HCT116 (cell line): ENCODE results near the gene DIP2A. TPM values are rescaled to one million over a fixed set of nuclear protein-coding genes. Genes with fewer than 3 reads are reported as not detected.

Experiments
- ATAC-seq: fragments of 200-7000 bp; cut with Tn5 transposase; 2 replicates; pipeline ENCODE4 v1.9.1; 2020; ENCODE audit warnings: mild to moderate bottlenecking, moderate library complexity
- BruUV-seq: library from RNA; stranded (reverse); fragments of 400-500 nt; replicated peaks from 2 replicates; lab custom pipeline; 2021; lab: Mats Ljungman, UMichigan
- CTCF ChIA-PET: fragments of 300-600 bp; sonication (Branson Sonifier 250); formaldehyde crosslinking; loops from one replicate; lab custom pipeline; 2021; ENCODE audit warnings: antibody characterized with exemption; lab: Charles Lee
- POLR2A ChIA-PET: fragments of 300-600, 350-600 bp; sonication (Branson Sonifier 250); formaldehyde crosslinking; loops from one replicate; lab custom pipeline; 2021; ENCODE audit warnings: antibody characterized with exemption; lab: Charles Lee
- RAD21 ChIA-PET, 2 experiments: fragments of 300-600 bp; sonication (Branson Sonifier 250); formaldehyde crosslinking; loops; one replicate each; lab custom pipeline; 2023; ENCODE audit warnings: low total read pairs in 2 of 2; ENCODE audit not compliant: uncharacterized antibody in 2 of 2, unreplicated experiment in 2 of 2, low non-redundant PET in 1 of 2; lab: Charles Lee
- DNase-seq: peaks from one replicate; pipeline ENCODE4 v3.0.0-alpha.2; 2010; ENCODE audit warnings: low read depth, low spot score
- H2AFZ ChIP-seq: fragments of 200-600 bp; shearing (Covaris generic), sonication (generic); 2 replicates; pipeline ENCODE4 v1.6.1; 2017; ENCODE audit warnings: low read depth, mixed run types, mixed read lengths, antibody characterized with exemption, low read length; ENCODE audit not compliant: poor library complexity, severe bottlenecking
- H3K27ac ChIP-seq: 2 replicates; pipeline ENCODE4 v1.5.1; 2012; ENCODE audit warnings: low read depth, low read length
- H3K27me3 ChIP-seq: fragments of 200-600 bp; sonication (generic); 2 replicates; pipeline ENCODE4 v1.6.1; 2016; ENCODE audit warnings: mixed run types, low read length, mixed read lengths; ENCODE audit not compliant: insufficient read depth
- H3K36me3 ChIP-seq, 2 experiments: fragments of 200-500 bp in 1 of 2; fragments of 200-600 bp in 1 of 2; sonication (Bioruptor generic) in 1 of 2; sonication (generic) in 1 of 2; 2 replicates each; pipeline versions ENCODE4 v1.5.1 to v1.6.1; 2014 to 2016; ENCODE audit warnings: low read length in 2 of 2, inconsistent platforms in 1 of 2, mixed read lengths in 1 of 2, mixed run types in 1 of 2; ENCODE audit not compliant: insufficient read depth in 2 of 2, control insufficient read depth in 1 of 2
- H3K4me1 ChIP-seq, 2 experiments: fragments of 200-600 bp in 1 of 2; sonication (generic) in 1 of 2; 2 replicates each; pipeline versions ENCODE4 v1.5.1 to v1.6.1; 2012 to 2017; ENCODE audit warnings: low read length in 2 of 2, inconsistent platforms in 1 of 2, mild to moderate bottlenecking in 1 of 2, mixed read lengths in 1 of 2, mixed run types in 1 of 2, moderate library complexity in 1 of 2; ENCODE audit not compliant: insufficient read depth in 2 of 2, control insufficient read depth in 1 of 2
- H3K4me2 ChIP-seq: fragments of 200-600 bp; sonication (generic); 2 replicates; pipeline ENCODE4 v1.6.1; 2017; ENCODE audit warnings: mixed run types, low read length, mixed read lengths
- H3K4me3 ChIP-seq, 2 experiments: fragments of 200-600 bp in 1 of 2; sonication (generic) in 1 of 2; replicated peaks in 1 of 2; 2 replicates each; pipeline ENCODE4 v1.5.1; 2011 to 2016; ENCODE audit warnings: low read length in 2 of 2, control low read depth in 1 of 2, low read depth in 1 of 2, mild to moderate bottlenecking in 1 of 2, mixed read lengths in 1 of 2, mixed run types in 1 of 2
- H3K79me2 ChIP-seq: fragments of 200-600 bp; sonication (generic); 2 replicates; pipeline ENCODE4 v1.6.1; 2017; ENCODE audit warnings: mild to moderate bottlenecking, mixed run types, low read length, moderate library complexity, mixed read lengths; ENCODE audit not compliant: insufficient read depth
- H3K9ac ChIP-seq: fragments of 200-600 bp; sonication (generic); 2 replicates; pipeline ENCODE4 v1.6.1; 2016; ENCODE audit warnings: low read length, mixed read lengths
- H3K9me2 ChIP-seq: fragments of 200-600 bp; sonication (generic), shearing (Covaris generic); 2 replicates; pipeline ENCODE4 v1.6.1; 2017; ENCODE audit warnings: mixed run types, mild to moderate bottlenecking, moderate library complexity; ENCODE audit not compliant: insufficient read depth
- H3K9me3 ChIP-seq, 2 experiments: fragments of 200-500 bp in 1 of 2; fragments of 200-600 bp in 1 of 2; sonication (Bioruptor generic) in 1 of 2; sonication (generic) in 1 of 2; 2 replicates each; pipeline ENCODE4 v1.6.1; 2014 to 2017; ENCODE audit warnings: low read length in 2 of 2, mixed read lengths in 2 of 2, inconsistent platforms in 1 of 2, low read depth in 1 of 2, mild to moderate bottlenecking in 1 of 2, mixed run types in 1 of 2, moderate library complexity in 1 of 2; ENCODE audit not compliant: control insufficient read depth in 1 of 2, insufficient read depth in 1 of 2
- H4K20me1 ChIP-seq: fragments of 200-600 bp; sonication (generic), shearing (Covaris generic); 2 replicates; pipeline ENCODE4 v1.6.1; 2017; ENCODE audit warnings: mixed run types, mild to moderate bottlenecking, moderate library complexity; ENCODE audit not compliant: insufficient read depth
- CEBPB ChIP-seq: IDR thresholded peaks from 2 replicates; pipeline ENCODE4 v1.6.1; 2012; ENCODE audit warnings: low read depth
- CTCF ChIP-seq, 3 experiments: fragments of 200-600 bp in 1 of 3; sonication (generic) in 1 of 3; IDR thresholded peaks in 2 of 3; conservative IDR thresholded peaks in 1 of 3; 2 replicates each; pipeline ENCODE4 v1.5.1; 2012 to 2017; ENCODE audit warnings: low read depth in 2 of 3, low read length in 2 of 3, antibody characterized with exemption in 1 of 3, borderline replicate concordance in 1 of 3, control low read depth in 1 of 3, mild to moderate bottlenecking in 1 of 3, mixed read lengths in 1 of 3, mixed run types in 1 of 3, moderate library complexity in 1 of 3; ENCODE audit not compliant: insufficient read depth in 1 of 3
- ELF1 ChIP-seq: IDR thresholded peaks from 2 replicates; pipeline ENCODE4 v1.6.1; 2012; ENCODE audit warnings: low read depth, borderline replicate concordance
- EZH2 ChIP-seq: fragments of 200-600 bp; sonication (generic); IDR thresholded peaks from 2 replicates; pipeline ENCODE4 v1.6.1; 2017; ENCODE audit warnings: antibody characterized with exemption, mixed run types
- EZH2phosphoT487 ChIP-seq: fragments of 200-600 bp; IDR thresholded peaks from 2 replicates; pipeline ENCODE4 v1.6.1; 2018; ENCODE audit warnings: antibody characterized with exemption, borderline replicate concordance
- MAX ChIP-seq: IDR thresholded peaks from 2 replicates; pipeline ENCODE4 v1.6.1; 2012
- POLR2A ChIP-seq: IDR thresholded peaks from 2 replicates; pipeline ENCODE4 v1.7.0; 2011; ENCODE audit warnings: borderline replicate concordance; ENCODE audit not compliant: insufficient read depth, insufficient read length; ENCODE audit errors: extremely low read depth
- RAD21 ChIP-seq: IDR thresholded peaks from 2 replicates; pipeline ENCODE4 v1.6.1; 2012; ENCODE audit warnings: low read depth, mild to moderate bottlenecking
- SIN3A ChIP-seq: IDR thresholded peaks from 2 replicates; pipeline ENCODE4 v1.6.1; 2012; ENCODE audit warnings: low read depth
- SP1 ChIP-seq: IDR thresholded peaks from 2 replicates; pipeline ENCODE4 v1.6.1; 2012; ENCODE audit warnings: low read depth
- SRF ChIP-seq: IDR thresholded peaks from 2 replicates; pipeline ENCODE4 v1.6.1; 2012; ENCODE audit warnings: low read depth
- ZBTB33 ChIP-seq: IDR thresholded peaks from 2 replicates; pipeline ENCODE4 v1.6.1; 2011; ENCODE audit warnings: mild to moderate bottlenecking, low read length, moderate library complexity; ENCODE audit not compliant: insufficient replicate concordance; ENCODE audit errors: extremely low read depth
- intact Hi-C: fragments of 100-400 bp; cut with micrococcal nuclease; formaldehyde crosslinking; loops from 2 replicates; pipeline ENCODE4 v1.10.0; 2022
- total RNA-seq: library from RNA; stranded (reverse); gene quantifications from one replicate; pipeline ENCODE4 v1.2.1, GENCODE V29; 2021; ENCODE audit not compliant: unreplicated experiment
- TF ChIP-seq, protein P1 (sequence below): IDR thresholded peaks from 2 replicates; pipeline ENCODE4 v1.6.1; 2012; ENCODE audit warnings: low read depth

DIP2A gene
- total RNA-seq, 1 experiment from 2014 or later: 39.9 TPM

DNA sequence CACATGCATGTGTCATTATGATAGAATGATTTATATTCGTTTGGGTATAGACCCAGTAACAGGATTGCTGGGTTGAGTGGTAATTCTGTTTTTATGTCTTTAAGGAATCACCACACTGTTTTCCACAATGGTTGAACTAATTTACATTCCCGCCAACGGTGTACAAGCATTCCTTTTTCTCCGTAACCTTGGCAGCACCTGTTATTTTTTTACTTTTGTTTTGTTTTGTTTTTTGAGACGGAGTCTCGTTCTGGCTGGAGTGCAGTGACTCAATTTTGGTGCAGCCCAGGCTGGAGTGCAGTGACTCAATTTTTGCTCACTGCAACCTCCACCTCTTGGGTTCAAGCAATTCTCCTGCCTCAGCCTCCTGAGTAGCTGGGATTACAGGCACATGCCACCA is 154.7 kb downstream of the DIP2A start:
- Histone ChIP-seq H3K9me2 (no peaks in the 10 kb centered on the region), H3K79me2 (no peaks in the 10 kb centered on the region), H3K9me3 (no peaks in the 10 kb centered on the region), H2AFZ (no peak overlapping the region), H3K4me1 (no peaks in the 10 kb centered on the region), H4K20me1 (no peaks in the 10 kb centered on the region), H3K4me2 (no peak overlapping the region), H3K9ac (no peak overlapping the region), H3K27ac (no peak overlapping the region), H3K4me3 (no peak overlapping the region), H3K27me3 (0 out of 2 replicates have a peak, but pooled peaks cover 6% of the 10 kb centered on the region), H3K36me3 (no peaks in the 10 kb centered on the region)
- ChIA-PET POLR2A (no interaction called here), CTCF (no interaction called here), RAD21 (no interaction called here)
- ATAC-seq: no peak
- no peak for DNase-seq
- BruUV-seq: no TSS peak
- TF ChIP-seq RAD21 (no peak), SP1 (no peak), MAX (no peak), EZH2phosphoT487 (no peak), SIN3A (no peak), ZBTB33 (no peak), CTCF (IDR thresholded peaks at IDR 0.05 in 2 of 3, conservative IDR thresholded peaks at IDR 0.05 in 1 of 3; ENCODE audit: borderline replicate concordance in 1 of 3, insufficient read depth in 1 of 3, low read depth in 2 of 3, low read length in 2 of 3) (no peak), CEBPB (no peak), POLR2A (no peak), SRF (no peak), ELF1 (no peak), EZH2 (no peak)
- TF ChIP-seq, protein P1, sequence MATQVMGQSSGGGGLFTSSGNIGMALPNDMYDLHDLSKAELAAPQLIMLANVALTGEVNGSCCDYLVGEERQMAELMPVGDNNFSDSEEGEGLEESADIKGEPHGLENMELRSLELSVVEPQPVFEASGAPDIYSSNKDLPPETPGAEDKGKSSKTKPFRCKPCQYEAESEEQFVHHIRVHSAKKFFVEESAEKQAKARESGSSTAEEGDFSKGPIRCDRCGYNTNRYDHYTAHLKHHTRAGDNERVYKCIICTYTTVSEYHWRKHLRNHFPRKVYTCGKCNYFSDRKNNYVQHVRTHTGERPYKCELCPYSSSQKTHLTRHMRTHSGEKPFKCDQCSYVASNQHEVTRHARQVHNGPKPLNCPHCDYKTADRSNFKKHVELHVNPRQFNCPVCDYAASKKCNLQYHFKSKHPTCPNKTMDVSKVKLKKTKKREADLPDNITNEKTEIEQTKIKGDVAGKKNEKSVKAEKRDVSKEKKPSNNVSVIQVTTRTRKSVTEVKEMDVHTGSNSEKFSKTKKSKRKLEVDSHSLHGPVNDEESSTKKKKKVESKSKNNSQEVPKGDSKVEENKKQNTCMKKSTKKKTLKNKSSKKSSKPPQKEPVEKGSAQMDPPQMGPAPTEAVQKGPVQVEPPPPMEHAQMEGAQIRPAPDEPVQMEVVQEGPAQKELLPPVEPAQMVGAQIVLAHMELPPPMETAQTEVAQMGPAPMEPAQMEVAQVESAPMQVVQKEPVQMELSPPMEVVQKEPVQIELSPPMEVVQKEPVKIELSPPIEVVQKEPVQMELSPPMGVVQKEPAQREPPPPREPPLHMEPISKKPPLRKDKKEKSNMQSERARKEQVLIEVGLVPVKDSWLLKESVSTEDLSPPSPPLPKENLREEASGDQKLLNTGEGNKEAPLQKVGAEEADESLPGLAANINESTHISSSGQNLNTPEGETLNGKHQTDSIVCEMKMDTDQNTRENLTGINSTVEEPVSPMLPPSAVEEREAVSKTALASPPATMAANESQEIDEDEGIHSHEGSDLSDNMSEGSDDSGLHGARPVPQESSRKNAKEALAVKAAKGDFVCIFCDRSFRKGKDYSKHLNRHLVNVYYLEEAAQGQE: no peak
- intact Hi-C loops: no loop called here
